ENCODE data around the gene DENND1A.
"Not testable (repeated sequence)": the region's sequence is repeated elsewhere in the genome, so short reads cannot be mapped to it uniquely, and the experiment has no call there.

Gene DENND1A

GRCh38 chr9:123887837-123888236 lies 42.1 kb downstream of the DENND1A start:
- H3K4me3 ChIP-seq (ENCODE audit: low read depth, low read length), result no peak overlapping the region
- TF ChIP-seq CTCF (IDR thresholded peaks at IDR 0.05; ENCODE audit: low read depth, low read length), result no peak

GRCh38 chr9:123885834-123886233 lies 44.1 kb downstream of the DENND1A start:
- not testable (repeated sequence) for H3K4me3 ChIP-seq (ENCODE audit: low read depth, low read length)

GRCh38 chr9:123883634-123884033 lies 46.3 kb downstream of the DENND1A start:
- no peak for TF ChIP-seq CTCF (IDR thresholded peaks at IDR 0.05; ENCODE audit: low read depth, low read length)
- no peak overlapping the region for H3K4me3 ChIP-seq (ENCODE audit: low read depth, low read length)

GRCh38 chr9:123881604-123882003 lies 48.3 kb downstream of the DENND1A start:
- H3K4me3 ChIP-seq (ENCODE audit: low read depth, low read length), result no peak overlapping the region
- TF ChIP-seq CTCF (IDR thresholded peaks at IDR 0.05; ENCODE audit: low read depth, low read length), result no peak

GRCh38 chr9:123880420-123880819 lies 49.5 kb downstream of the DENND1A start:
- no peak for TF ChIP-seq CTCF (IDR thresholded peaks at IDR 0.05; ENCODE audit: low read depth, low read length)
- no peak overlapping the region for H3K4me3 ChIP-seq (ENCODE audit: low read depth, low read length)

- no peak for TF ChIP-seq CTCF (IDR thresholded peaks at IDR 0.05; ENCODE audit: low read depth, low read length)
- H3K4me3 ChIP-seq (ENCODE audit: low read depth, low read length), result no peak overlapping the region
Observed at GRCh38 chr9:123876750-123877149, 53.2 kb downstream of the DENND1A start.

GRCh38 chr9:123872710-123873109 lies 57.2 kb downstream of the DENND1A start:
- H3K4me3 ChIP-seq (ENCODE audit: low read depth, low read length), result no peak overlapping the region
- TF ChIP-seq CTCF (IDR thresholded peaks at IDR 0.05; ENCODE audit: low read depth, low read length), result no peak

GRCh38 chr9:123871781-123872180 lies 58.1 kb downstream of the DENND1A start:
- H3K4me3 ChIP-seq (ENCODE audit: low read depth, low read length), result no peak overlapping the region
- TF ChIP-seq CTCF (IDR thresholded peaks at IDR 0.05; ENCODE audit: low read depth, low read length), result no peak
